NCI-H510A (cell line): Measurements from ENCODE around the gene SHISAL1.

Experiments
- DNase-seq: peaks from one replicate; lab custom pipeline; 2025; lab: John Stamatoyannopoulos, UW

SHISAL1 gene

DNA sequence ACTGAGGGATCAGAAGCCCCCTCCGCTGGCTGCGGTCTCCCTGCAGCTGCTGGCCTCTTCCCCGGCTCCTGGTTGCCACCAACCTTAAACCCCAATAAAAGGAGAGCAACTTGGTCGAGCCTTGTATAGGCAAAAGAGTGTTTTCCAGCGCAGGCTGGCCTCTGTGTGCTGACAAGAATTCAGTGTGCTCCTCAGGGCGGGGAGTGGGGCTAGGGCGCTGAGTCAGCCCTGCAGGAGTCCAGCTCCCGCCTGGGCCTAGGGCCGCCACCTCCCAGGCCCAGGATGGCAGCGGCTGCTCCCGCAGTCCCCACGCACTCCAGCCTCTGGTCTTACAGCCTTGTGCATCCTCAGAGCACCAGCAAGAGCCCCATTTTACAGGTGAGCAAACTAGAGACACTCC is at the start of gene SHISAL1:
Gene SHISAL1, minus strand, starts transcription at position 186 of the 400 bp plus-strand sequence. CDS start 12,006 bp downstream, outside the sequence.
- DNase-seq = no peak

DNA sequence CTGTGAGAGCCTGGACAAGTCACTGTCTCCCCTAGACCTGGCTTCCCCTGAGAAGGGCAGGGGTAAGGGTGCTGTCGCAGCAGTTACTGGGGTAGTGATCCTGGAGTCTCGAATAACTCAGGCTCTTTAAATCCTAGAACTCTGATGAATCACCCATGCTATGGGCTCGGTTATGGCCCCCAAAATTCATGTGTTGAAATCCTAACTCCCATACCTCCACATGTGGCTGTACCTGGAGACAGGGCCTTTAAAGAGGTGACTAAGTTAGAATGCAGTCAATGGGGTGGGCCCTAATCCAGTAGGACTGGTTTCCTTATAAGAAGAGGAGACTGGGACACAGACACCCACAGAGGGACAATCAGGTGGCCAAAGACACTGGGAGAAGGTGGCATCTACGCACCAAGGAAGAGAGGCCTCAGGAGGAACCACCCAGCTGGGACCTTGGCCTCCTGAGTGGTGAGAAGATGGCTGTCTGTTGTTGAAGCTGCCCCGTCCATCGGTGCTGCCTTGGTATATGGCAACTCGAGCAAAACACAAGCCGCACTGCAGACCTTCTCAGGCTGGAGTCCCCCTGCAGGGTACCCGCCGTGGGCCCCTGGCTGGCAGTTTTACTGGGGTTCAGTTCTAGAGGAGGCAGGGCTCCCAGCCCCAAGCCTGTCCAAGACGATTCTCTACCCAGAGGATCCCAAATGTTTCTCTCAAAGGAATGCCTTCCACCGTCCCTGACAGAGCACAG is 48.8 kb upstream of the SHISAL1 start:
- DNase-seq = no peak

DNA sequence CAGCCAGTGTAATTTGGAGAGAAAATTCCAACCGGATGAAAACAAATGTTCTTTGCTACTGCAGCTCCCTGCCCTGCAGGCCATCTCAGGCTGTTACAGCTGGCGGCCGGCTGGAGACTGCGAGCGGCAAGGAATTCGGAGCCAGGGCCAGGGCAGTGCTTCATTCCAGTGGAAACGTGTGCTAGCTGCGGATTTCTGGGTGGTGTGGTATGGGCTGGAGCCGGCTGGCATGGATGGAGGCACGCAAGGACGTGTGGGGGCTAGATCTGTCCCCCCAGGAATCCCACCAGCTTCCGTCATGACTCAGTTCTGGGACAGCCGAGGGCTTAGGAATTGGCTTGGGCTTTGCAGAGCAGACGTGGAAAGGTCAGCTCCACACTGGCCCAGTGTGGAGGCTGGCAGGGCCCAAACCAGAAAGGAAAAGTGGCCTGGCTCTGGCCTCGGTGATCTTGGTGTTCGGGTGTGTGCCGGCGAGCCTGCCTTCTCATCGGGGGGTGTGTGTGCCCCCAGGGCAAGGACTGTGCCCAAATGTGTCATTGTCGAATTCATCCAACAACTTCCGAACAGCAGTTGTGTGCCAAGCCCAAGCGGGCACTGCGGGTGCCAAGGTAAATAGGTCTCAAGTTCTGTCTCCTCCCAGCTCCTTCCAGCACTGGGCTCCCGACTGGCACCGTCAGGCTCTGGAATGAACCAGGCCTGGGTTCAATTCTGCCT is 48.1 kb upstream of the SHISAL1 start:
- DNase-seq = no peak

DNA sequence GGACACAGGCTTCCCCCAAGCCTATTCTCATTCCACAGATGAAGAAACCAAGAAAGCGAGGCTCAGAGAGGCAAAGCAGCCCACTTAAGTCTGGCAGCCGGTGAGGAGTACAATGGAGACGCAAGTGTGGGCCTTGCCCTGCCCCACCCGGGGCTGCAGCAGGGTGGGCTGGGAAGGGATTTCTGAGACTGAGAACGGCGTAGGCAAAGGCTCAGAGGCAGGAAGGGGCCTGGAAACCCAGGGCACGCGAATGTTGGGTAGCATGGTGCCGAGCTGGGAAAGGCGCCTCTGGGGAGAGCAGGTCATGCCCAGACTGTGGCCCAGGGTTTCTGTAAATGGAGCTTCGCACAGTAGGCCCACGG is 47.5 kb upstream of the SHISAL1 start:
- no peak for DNase-seq

DNA sequence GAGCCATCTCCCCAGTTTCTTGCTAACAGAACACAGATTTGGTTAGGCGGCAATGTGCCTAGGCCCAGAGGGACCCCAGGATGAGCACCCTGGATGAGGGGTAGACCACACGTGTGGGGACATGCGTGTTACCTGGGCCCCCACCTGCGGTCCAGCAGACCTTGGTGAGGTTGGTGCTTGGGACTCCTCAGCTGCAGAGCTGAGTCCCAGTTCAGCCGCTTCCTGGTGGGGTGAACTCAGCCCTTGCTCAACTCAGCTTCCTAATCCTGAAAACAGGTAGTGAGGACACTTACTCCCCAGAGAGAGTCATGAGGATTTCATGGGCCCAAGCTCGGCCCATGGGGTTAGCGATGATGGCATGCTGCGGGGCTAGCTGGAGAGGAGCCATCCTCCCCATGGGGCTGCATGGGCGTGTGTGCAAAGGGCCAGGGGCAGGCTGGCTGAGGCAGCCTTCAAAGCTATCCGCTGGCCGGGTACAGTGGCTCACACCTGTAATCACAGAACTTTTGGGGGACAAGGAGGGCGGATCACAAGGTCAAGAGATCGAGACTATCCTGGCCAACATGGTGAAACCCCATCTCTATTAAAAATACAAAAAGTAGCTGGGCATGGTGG is 46.9 kb upstream of the SHISAL1 start:
- DNase-seq = no peak

DNA sequence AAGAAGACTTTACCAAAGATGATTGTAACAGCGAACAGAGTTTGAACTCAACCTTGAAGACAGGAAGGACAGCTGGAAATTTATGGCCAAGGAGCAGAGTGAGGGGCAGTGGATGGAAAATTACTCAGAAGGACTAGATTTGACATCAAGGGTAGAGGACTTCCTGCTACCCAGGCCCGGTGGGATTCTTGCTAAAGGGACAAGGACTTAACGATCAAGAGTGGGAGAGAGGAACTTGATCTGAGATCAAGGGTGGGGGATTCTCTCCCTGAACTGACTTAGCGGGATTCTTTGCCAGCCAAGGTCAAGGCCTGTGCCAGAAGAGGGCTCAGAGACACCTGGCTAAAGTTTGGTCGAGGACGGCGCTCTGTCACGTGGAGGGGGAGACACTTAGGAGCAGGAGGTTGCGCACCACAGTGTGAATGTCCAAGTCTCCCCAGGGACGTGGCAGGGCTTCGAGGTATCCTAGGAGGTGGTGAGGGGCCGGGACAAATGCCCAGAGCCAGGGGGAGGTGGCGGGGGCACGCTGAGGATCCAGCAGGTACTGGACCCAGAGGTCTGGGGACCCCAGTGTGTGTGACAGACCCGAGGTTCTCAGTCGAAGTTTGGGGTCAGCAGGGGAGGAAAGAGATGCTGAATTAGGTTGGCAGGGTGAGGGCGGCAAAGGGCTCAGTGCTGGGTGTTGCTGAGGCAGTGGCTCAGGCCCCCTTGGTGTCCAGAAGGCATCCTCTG is 46.1 kb upstream of the SHISAL1 start:
- no peak for DNase-seq

DNA sequence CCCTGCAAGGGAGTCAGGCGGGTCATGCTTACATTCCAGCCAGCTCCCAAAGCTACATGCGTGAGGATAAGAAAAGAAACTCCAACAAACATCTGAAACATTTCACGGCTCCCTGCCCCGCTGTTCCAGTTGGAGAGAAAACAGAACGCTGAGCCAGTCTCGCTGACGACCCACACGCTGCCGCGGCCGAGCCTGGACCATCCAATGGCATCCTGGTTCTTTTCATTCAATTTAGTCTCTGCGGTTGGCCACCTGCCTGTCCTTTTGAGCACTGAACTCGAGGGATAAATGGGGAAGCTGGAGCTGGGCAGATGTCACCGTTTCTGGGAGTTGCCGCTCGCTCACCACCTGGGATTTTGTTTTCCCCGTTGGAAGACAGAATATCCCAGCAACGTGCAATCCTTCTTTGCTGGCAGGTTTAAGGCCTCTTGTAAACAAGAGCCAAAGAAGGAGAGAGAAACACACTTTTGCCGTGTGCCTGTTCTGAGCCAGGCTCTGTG is 45.3 kb upstream of the SHISAL1 start:
- no peak for DNase-seq

DNA sequence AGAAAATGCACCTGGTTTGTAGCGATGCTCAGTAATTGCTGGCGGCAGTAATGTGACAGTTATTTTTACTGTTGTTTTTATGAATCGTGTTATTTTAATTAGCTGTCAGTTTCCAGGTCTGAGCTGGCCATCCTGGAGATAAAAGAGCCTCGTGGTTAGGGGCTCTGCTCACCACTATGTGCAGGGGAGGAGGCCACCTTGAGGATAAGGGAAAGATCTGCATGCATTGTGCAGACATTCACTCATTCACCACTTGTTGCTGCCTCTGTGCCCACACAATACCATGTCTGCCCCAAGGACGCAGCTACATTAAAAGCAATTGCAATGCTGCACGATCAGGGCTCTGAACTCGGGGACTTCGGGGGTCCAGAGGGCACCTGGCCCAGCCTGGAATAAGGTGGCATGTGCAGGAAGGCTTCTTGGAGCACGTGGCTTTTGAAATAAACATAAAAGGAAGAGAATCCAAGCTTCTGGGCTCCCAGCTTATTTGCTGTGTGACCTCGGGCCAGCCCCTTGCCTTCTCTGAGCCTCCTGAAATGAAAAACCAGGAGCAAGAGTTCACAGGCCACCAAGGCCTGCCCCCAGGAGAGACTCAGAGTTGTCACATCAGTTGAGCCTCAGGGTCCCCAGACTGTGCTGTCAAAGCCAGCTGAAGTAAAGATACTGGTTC is 44.7 kb upstream of the SHISAL1 start:
- no peak for DNase-seq

DNA sequence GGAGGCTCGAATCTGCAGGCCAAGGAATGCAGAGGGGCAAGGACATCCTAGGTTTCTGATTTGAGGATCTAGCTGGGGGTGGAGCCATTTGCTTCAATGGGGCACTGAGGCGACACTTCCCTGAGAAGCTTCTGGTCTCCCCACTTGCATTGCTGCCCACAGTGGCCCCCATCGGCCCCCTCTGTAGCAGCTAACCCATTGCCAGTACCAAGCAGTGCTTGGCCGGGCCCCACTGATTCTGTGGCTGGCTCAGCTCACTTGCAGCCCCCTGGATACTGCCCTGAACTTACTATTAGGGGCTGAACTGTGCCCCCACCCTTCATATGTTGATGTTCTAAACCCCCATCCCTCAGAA is 42.9 kb upstream of the SHISAL1 start:
- DNase-seq = no peak

DNA sequence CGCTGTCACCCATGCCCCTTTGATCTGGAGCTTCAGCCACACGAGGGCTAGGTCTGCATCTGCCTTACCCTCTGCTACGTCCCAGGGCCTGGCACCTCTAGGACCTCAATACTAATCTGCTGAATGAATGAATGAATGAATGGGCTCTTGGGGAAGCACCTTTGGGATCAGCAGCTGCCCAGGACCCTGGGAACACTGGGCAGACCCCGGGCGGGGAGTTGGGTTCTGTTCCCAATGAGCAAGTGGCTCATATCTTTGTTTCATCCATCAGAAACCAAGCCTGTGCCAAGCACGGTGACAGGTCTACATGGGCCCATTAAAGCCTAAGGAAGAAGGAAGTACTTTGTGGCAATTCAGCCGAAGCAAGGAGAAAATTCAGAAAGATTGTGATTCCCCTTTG is 41.5 kb upstream of the SHISAL1 start:
- DNase-seq = no peak

DNA sequence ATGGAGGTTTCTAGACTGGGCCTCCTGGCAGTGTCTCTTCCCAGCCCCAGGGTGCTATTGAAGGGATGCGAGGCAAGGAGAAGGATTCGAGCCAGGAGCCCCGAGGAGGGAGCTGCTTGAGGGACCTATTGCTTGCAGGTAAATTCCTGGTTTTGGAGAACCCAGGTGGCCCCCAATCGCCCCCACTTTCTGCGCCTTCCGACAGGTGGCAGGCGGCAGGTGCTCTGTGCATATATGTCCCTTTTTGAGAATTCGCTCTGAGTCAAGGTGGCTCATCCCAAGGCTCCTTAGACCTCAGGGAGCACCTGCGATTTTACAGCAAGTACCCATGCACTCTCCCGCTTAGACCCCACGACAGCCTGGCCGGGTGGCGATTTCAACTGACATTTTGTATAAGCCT is 40.3 kb upstream of the SHISAL1 start:
- no peak for DNase-seq

DNA sequence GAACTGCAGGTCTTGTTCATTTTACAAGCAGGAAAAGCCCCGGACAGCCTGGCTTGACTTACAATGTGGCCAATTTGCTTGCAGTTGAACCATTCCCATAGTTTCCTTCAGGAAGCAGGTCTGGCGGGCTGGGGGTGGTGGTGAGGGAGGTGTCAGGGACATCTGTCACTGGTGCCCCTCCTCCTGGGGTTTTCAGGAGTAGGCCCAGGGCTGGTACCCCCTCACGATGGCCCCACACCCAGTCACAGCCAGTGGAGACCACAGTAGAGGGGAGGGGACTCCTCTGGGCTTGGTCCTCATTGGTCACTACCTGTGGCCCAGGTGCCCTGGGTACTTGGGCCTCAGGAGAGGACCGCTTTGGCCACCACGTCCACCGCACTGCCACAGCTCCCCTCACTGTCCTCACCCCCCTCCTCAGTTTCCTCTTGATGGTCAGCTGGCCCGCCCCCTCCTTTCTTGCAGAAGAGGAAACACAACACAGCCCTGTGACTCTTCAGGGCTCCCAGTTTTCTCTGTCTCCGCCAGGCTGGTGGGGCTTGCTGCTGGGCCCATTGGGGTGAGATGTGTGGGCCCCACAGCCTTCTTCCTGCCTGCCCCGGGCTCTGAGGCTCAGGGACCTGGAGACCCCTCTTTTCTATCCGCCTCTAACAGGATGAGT is 39.8 kb upstream of the SHISAL1 start:
- DNase-seq = no peak

DNA sequence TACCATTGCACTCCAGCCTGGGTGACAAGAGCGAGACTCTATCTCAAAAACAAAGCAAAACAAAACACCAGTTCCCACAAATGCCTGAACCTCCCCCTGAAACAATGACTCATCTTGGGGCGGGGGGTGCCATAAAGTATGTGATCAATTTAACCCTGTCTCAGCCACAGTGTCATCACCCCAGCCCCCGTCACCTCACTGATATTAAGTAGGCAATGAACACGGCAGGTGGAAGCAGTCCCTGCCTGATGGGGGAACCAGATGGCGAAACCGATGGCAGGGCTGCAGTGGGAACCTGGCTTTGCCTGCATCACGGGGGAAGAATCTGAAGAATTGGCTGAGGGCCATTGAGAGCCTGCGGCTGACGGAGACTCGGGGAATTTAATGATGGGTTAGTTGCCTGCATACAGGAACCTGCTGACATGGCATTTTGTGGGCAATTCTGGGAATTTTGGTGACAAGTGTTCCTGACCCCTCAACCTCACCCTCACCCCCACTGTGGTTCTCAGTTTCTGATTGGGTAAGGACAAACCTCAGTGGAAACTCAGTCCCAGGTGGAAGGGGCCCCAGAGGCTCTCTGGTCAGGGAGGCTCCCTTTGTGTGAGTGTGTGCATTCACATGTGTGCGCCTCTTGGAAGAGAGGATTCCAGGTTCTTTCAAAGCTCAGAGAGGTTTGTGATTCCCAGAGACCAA is 39.1 kb upstream of the SHISAL1 start:
- DNase-seq = no peak

DNA sequence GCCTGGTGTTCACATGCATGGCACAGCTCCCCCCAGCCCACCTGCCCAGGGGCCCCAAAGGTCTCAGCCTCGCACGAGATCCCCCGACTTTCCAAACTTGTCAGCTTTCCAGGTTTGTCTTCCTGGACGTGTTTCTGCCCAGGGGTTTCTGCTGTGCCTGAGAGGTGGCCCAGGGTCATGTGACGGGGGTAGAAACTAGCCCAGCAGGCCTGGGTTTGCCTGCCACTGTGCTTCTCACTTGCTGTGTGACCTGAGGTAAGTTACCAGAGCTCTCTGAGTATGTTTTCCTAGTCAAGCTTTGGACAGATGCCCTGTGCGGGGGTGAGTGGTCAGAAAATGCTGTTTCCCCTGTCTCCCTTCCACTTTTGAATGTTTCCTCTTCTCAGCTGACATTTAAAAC is 38.3 kb upstream of the SHISAL1 start:
- no peak for DNase-seq

DNA sequence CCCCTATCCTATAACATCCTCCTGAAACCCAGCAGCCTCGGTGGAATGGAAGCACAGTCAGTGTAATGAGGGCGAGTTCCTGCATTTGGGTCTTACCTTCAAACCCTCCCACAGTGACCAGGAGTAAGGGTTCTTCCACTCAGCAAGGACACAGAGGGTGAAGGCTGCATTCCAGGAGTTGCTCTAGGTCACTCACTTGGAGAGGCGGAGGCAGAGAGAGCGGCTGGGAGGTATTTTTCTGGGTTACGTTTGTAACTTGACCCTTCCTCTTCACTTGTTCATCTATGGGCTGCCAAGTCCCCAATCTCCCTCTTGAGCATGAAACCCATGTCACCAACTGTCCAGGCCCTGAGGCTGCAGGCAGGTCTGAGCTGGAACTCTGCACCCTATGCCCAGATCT is 36.8 kb upstream of the SHISAL1 start:
- DNase-seq = no peak

DNA sequence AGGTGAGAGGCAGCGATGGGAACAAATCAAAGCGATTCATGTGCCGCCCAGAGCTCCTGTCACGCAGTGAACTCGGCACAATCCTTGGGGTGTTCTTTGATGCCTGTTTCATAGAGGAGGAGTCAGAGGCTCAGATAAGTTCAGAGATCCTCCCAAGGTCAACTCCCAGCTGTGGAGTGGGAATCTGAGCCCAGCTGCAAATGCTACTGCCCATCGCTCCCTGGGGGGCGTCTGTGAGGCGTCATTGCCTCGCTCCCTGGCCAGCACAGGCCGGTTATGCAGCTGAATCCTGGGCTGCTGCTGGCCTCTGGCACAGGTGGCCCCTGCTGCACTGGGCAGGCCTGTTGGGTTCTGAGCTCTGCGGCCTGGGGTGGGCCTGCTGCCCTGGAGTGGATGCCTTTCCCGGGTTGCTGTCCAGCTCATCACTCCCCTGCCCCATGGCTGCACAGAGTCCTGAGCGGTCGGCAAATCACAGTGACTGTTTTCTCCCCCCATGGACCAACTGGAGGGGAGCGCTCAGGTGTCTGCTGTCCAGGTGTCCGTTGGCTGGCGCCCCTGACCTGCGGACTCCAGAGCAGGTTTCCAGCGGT is 36.3 kb upstream of the SHISAL1 start:
- no peak for DNase-seq

DNA sequence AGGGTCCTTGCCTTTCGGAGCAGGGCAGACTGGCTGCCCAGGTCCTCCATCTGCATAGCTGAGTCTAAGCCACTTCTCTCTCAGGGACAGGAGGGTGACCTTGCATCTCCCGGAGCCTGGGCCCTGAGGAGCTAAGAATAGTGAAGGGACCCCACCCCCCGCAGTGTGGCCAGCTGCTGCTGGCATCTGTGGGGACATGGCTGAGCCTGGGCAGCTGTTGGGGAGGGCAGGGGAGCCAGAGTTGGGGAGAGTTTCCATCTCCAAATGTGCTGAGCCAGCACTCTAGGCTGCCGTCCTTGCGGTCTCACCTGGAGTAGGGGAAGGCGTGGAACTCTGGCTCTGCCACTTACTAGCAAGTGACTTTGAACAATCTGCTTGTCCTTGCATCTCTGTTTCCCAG is 34.8 kb upstream of the SHISAL1 start:
- no peak for DNase-seq

DNA sequence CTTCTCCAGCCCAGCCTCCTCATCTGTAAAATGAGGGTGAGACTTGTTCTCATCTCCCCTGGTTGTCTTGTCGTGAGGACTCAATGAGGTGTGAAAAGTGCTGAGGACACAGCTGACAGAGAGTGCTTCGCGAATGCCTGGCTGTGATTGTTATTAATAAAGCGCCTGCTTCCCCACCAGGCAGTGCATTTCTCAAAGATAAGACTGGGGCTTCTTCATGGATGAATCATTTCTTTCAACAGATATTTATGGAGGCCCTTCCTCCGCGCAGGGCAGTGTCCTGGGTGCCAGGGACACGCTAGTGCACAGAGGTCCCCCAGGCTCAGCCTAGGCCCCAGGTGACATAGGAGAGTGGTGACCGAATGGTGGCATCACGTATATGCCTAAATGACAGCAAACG is 34.3 kb upstream of the SHISAL1 start:
- DNase-seq = no peak

DNA sequence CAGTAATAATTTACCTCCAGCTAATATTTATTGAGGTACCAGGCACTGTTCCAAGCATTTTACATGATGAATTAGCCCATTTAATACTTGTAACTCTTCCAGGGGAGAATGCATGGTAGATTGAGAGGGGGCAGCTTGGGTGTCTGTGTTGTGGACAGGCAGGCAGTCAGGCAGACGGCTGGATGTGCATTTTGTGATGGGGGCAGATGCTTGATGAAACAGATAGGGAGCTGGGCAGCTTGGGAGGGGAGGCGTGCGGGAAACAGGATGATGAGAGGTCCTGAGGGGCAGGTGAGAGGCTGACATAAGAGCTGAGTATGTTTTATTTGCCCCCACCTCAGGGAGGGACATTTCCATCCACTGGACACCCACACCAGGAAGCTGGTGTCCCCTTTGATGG is 33.1 kb upstream of the SHISAL1 start:
- no peak for DNase-seq

DNA sequence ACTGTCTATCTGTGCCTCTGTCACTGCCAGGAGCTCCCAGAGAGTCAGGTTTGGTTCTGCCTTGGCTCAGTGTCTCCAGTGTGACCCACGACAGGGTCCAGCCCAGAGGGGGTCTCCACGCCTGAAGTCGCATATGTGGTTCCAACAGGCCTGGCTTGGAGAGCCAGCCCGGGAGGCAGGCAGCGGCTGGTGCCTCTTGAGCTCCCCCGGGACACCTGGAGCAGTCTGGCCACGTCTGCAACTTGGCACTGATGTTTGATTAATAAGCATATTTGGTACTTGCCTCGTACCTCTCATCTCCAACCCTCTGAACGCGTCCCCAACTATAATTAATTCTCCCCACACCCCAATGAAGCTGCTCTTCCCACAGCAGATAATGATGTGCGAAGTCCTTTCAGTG is 31.7 kb upstream of the SHISAL1 start:
- DNase-seq = no peak
